Colonic mucosa (tissue), 4 donors: Measurements from ENCODE around the gene MTX1. TPM values are rescaled to one million over a fixed set of nuclear protein-coding genes. Genes with fewer than 3 reads are reported as not detected.
"Not testable (repeated sequence)": the region's sequence is repeated elsewhere in the genome, so short reads cannot be mapped to it uniquely, and the experiment has no call there.

ENCODE experiments used
- DNase-seq: peaks from one replicate; pipeline ENCODE4 v3.0.0-alpha.2; 2020
- H3K27ac ChIP-seq: fragments of 200-600 bp; one replicate; pipeline ENCODE4 v1.8.0; 2021
- H3K27me3 ChIP-seq: fragments of 200-600 bp; one replicate; pipeline ENCODE4 v1.8.0; 2021
- H3K36me3 ChIP-seq: fragments of 200-600 bp; one replicate; pipeline ENCODE4 v1.8.0; 2021
- H3K4me1 ChIP-seq: fragments of 200-600 bp; one replicate; pipeline ENCODE4 v1.8.0; 2021; ENCODE audit warnings: mild to moderate bottlenecking
- H3K4me3 ChIP-seq: fragments of 200-600 bp; one replicate; pipeline ENCODE4 v1.8.0; 2021
- H3K9ac ChIP-seq, 2 donors: one replicate each; pipeline ENCODE4 v1.7.0; 2013; ENCODE audit warnings: control low read depth in 2 of 2, low read depth in 2 of 2, low read length in 2 of 2
- H3K9me3 ChIP-seq: fragments of 200-600 bp; one replicate; pipeline ENCODE4 v1.8.0; 2021
- CTCF ChIP-seq: fragments of 200-600 bp; IDR thresholded peaks from one replicate; pipeline ENCODE4 v1.8.0; 2022; ENCODE audit warnings: antibody characterized with exemption, mild to moderate bottlenecking
- intact Hi-C: fragments of 100-400 bp; cut with DNase I; formaldehyde crosslinking; loops from one replicate; pipeline ENCODE4 v1.14.1; 2022
- total RNA-seq, 2 donors: library from RNA; stranded (reverse); fragmentation: NEBNext Ultra II Directional in 1 of 2; extraction: Animal tissue kit (Norgen Biotek cat#: 25700) in 1 of 2; gene quantifications; one replicate each; pipeline ENCODE4 v1.2.1, GENCODE V29; 2021
- donor health status: healthy.
- donor health status: DM: no; HTN: no; CAD: no.
- donor health status: DM: no; HTN: no; CAD: no.

The MTX1 gene
- 10 to 100 TPM; 37.5 to 55.8 TPM for total RNA-seq

GRCh38 chr1:155208541-155209311 lies at the start of gene MTX1:
Gene MTX1, plus strand, starts transcription at chr1:155208695. Its CDS starts 110 bp downstream, at chr1:155208805.
- peak within 1 kb of the TSS; percentile 97 to 98 for H3K9ac ChIP-seq
- TF ChIP-seq CTCF, result no peak
- peak within 1 kb of the TSS; percentile 72 for H3K4me3 ChIP-seq
- H3K27me3 ChIP-seq, result no peaks in the 10 kb centered on the region
- peak within 1 kb of the TSS; percentile 91 for H3K27ac ChIP-seq
- no peaks in the 10 kb centered on the region for H3K36me3 ChIP-seq
- DNase-seq, result peak; percentile 90
- no peaks in the 10 kb centered on the region for H3K9me3 ChIP-seq
- peaks cover 13% of the 10 kb centered on the region for H3K4me1 ChIP-seq
- intact Hi-C loops, result loop anchor here (2.0 kb wide), 1 partner anchor 18 kb away; no protein-coding TSS in a partner anchor

- no peak overlapping the region for H3K4me3 ChIP-seq
- no peak for TF ChIP-seq CTCF
- H3K27ac ChIP-seq, result no peak overlapping the region
- H3K9me3 ChIP-seq, result no peaks in the 10 kb centered on the region
- intact Hi-C loops, result no loop called here
- no peaks in the 10 kb centered on the region for H3K27me3 ChIP-seq
- no peaks in the 10 kb centered on the region for H3K4me1 ChIP-seq
- no peaks in the 10 kb centered on the region for H3K36me3 ChIP-seq
- no peak overlapping the region for H3K9ac ChIP-seq
- no peak for DNase-seq
Measured at GRCh38 chr1:155158991-155159390, 49.5 kb upstream of the MTX1 start.

- TF ChIP-seq CTCF, result no peak
- DNase-seq, result no peak
- Histone ChIP-seq H3K4me1 (no peaks in the 10 kb centered on the region), H3K36me3 (no peaks in the 10 kb centered on the region), H3K27me3 (no peaks in the 10 kb centered on the region), H3K9me3 (no peaks in the 10 kb centered on the region), H3K27ac (no peak overlapping the region), H3K4me3 (no peak overlapping the region), H3K9ac (no peak overlapping the region)
- intact Hi-C loops, result no loop called here
Measured at GRCh38 chr1:155160128-155160527, 48.4 kb upstream of the MTX1 start.

- DNase-seq, intact Hi-C loops, H3K9me3 ChIP-seq, H3K36me3 ChIP-seq, H3K4me3 ChIP-seq, H3K4me1 ChIP-seq, H3K27ac ChIP-seq, H3K27me3 ChIP-seq, H3K9ac ChIP-seq: not testable (repeated sequence)
Measured at GRCh38 chr1:155162631-155163030, 45.9 kb upstream of the MTX1 start.

- H3K9ac ChIP-seq, H3K9me3 ChIP-seq, DNase-seq, H3K36me3 ChIP-seq, H3K4me1 ChIP-seq, H3K4me3 ChIP-seq, H3K27me3 ChIP-seq, H3K27ac ChIP-seq, intact Hi-C loops: not testable (repeated sequence)
Measured at GRCh38 chr1:155163785-155164184, 44.7 kb upstream of the MTX1 start.

GRCh38 chr1:155164625-155165024 lies 43.9 kb upstream of the MTX1 start:
- intact Hi-C loops, H3K9me3 ChIP-seq: not testable (repeated sequence)

GRCh38 chr1:155166051-155166470 lies 42.4 kb upstream of the MTX1 start:
- intact Hi-C loops, result no loop called here
- Histone ChIP-seq H3K27me3 (no peaks in the 10 kb centered on the region), H3K27ac (no peak overlapping the region), H3K4me1 (peaks cover 7% of the 10 kb centered on the region), H3K9ac (no peak overlapping the region), H3K4me3 (no peak overlapping the region), H3K9me3 (no peaks in the 10 kb centered on the region), H3K36me3 (peaks cover 7% of the 10 kb centered on the region)
- TF ChIP-seq CTCF, result no peak
- DNase-seq, result no peak

More at GRCh38 chr1:155164625-155165024, 43.9 kb upstream of the MTX1 start:
- not testable (repeated sequence) for H3K27me3 ChIP-seq, H3K9ac ChIP-seq, H3K36me3 ChIP-seq, DNase-seq, H3K4me3 ChIP-seq, H3K4me1 ChIP-seq, H3K27ac ChIP-seq
